DMS79 treated with DMSO at 0.1 percent for 48 hours (cell line): Measurements from ENCODE around the gene USP4.
"Not testable (repeated sequence)": the region's sequence is repeated elsewhere in the genome, so short reads cannot be mapped to it uniquely, and the experiment has no call there.

Source experiments
- DNase-seq: peaks from one replicate; lab custom pipeline; 2025; lab: John Stamatoyannopoulos, UW

The USP4 gene

DNA sequence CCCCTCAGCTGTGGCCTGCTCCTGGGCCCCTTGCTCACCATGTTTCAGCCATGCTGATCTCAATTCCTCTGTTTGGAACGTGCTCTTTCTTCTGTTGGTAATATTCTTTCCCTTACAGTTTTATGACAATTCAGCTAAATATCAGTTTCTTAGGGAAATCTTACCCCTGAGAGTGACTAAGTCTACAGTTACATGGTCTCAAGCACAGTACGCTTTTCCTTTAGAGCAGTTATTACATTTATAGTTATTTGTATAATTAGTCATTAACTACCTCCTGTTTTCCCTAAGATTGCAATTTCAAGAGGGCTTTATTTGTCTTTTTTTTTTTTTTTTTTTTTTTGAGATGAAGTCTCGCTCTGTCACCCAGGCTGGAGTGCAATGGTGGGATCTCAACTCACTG is 86.3 kb downstream of the USP4 start:
- no peak for DNase-seq

DNA sequence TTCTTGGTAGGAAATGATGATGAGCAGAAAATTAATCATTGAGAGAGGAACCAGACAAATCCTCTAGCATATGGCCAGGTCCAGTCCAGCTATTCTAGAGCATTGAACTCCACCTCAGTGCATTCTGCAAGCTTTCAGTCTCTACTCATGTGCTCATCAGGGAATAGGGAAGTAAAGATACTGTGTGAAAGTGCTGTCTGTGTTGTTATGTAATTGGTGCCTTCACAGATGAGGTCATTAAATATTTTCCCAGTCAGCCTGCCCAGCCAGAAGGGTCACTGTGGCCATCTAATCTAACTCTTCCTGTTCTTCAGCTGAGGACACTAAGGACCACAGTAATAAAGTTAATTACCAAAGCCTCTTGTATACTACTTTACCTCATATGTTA is 91.0 kb downstream of the USP4 start:
- DNase-seq = no peak

GRCh38 chr3:49244581-49245205 is 95.2 kb downstream of the USP4 start:
- DNase-seq = no peak

DNA sequence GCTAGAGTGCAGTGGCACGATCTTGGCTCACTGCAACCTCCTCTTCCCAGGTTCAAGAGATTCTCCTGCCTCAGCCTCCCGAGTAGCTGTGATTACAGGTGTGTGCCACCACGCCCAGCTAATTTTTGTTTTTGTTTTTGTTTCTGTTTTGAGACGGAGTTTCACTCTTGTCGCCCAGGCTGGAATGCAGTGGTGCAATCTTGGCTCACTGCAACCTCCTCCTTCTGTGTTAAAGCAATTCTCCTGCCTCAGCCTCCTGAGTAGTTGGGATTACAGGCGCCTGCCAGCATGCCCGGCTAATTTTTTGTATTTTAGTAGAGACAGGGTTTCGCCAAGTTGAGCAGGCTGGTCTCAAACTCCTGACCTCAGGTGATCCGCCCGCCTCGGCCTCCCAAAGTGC is 99.8 kb downstream of the USP4 start:
- DNase-seq = not testable (repeated sequence)

GRCh38 chr3:49238274-49239127 is 101.4 kb downstream of the USP4 start:
- no peak for DNase-seq

DNA sequence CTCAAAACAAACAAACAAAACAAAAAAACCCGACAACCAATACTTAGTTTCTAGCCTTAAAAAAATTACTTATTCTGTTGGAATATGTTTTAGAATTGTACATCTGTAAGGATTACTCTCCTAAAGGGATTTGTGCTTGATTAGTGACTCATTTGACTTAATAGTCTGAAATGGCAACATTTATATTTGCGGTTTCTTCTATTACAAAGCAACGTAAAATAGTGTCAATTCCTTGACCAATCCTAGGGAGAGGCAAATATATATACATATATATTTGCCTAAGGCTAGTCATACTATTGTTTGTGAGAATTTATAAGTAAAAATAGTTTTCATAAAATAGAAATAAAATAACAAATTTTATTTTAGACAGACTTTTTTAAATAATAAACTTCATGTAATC is 102.5 kb downstream of the USP4 start:
- no peak for DNase-seq

GRCh38 chr3:49236226-49236625 is 103.6 kb downstream of the USP4 start:
- no peak for DNase-seq

DNA sequence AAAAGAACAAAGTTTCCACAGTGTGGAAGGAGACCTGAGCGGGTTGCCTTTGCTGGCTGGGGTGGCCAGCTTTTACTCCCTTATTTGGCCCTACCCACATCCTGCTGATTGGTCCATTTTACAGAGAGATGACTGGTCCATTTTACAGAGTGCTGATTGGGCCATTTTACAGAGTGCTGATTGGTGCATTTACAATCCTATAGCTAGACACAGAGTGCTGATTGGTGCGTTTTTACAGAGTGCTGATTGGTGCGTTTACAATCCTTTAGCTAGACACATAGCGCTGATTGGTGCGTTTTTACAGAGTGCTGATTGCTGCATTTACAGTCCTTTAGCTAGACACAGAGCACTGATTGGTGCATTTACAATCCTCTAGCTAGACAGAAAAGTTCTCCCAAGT is 111.0 kb downstream of the USP4 start:
- DNase-seq = not testable (repeated sequence)
